Neural cell (in vitro differentiated cells): Measurements from ENCODE around the gene RALB.

Source experiments
- CTCF ChIP-seq: fragments of 450-650 bp; IDR thresholded peaks from 2 replicates; pipeline ENCODE4 v1.5.1; 2014; ENCODE audit warnings: antibody characterized with exemption, mild to moderate bottlenecking, moderate library complexity; ENCODE audit not compliant: poor library complexity, severe bottlenecking
- EP300 ChIP-seq: fragments of 450-650 bp; conservative IDR thresholded peaks from 2 replicates; pipeline ENCODE4 v1.6.1; 2014; ENCODE audit warnings: antibody characterized with exemption, mild to moderate bottlenecking, moderate library complexity; ENCODE audit not compliant: poor library complexity, severe bottlenecking
- TAF1 ChIP-seq: IDR thresholded peaks from 2 replicates; pipeline ENCODE4 v1.6.1; 2012; ENCODE audit warnings: low read depth

GRCh38 chr2:120219766-120220165 is 32.9 kb upstream of the RALB start:
- TF ChIP-seq EP300 (no peak), CTCF (no peak), TAF1 (no peak)
